HEK293T (cell line): ENCODE data around the gene TMEM60.
"Not testable (repeated sequence)": the region's sequence is repeated elsewhere in the genome, so short reads cannot be mapped to it uniquely, and the experiment has no call there.

Experiments used
- CTCF ChIA-PET: fragments of 350-600 bp; formaldehyde crosslinking; extraction: SDS; loops from one replicate; lab custom pipeline; 2021; ENCODE audit warnings: antibody characterized with exemption, inconsistent platforms; lab: Yijun Ruan, JAX
- POLR2A ChIA-PET: fragments of 350-600 bp; formaldehyde crosslinking; extraction: SDS; loops from one replicate; lab custom pipeline; 2020; ENCODE audit warnings: antibody characterized with exemption, inconsistent platforms; lab: Yijun Ruan, JAX
- DNase-seq: peaks from one replicate; pipeline ENCODE4 v3.0.0; 2012; ENCODE audit warnings: mixed read lengths; ENCODE audit errors: extremely low spot score
- ARNT ChIP-seq: fragments of 450-650 bp; IDR thresholded peaks from 2 replicates; pipeline ENCODE4 v1.6.1; 2017; ENCODE audit warnings: mild to moderate bottlenecking
- BHLHE40 ChIP-seq: fragments of 450-650 bp; IDR thresholded peaks from 2 replicates; pipeline ENCODE4 v1.6.1; 2016; ENCODE audit warnings: mild to moderate bottlenecking, moderate library complexity, borderline replicate concordance
- CTBP1 ChIP-seq: fragments of 450-650 bp; IDR thresholded peaks from 2 replicates; pipeline ENCODE4 v1.6.1; 2016; ENCODE audit warnings: borderline replicate concordance
- ELF4 ChIP-seq: fragments of 450-650 bp; IDR thresholded peaks from 2 replicates; pipeline ENCODE4 v1.6.1; 2017; ENCODE audit warnings: antibody characterized with exemption
- FOXA1 ChIP-seq: fragments of 450-650 bp; IDR thresholded peaks from 2 replicates; pipeline ENCODE4 v1.6.1; 2016; ENCODE audit warnings: mild to moderate bottlenecking
- FOXK2 ChIP-seq: fragments of 450-650 bp; IDR thresholded peaks from 2 replicates; pipeline ENCODE4 v1.6.1; 2016; ENCODE audit warnings: mild to moderate bottlenecking
- FOXM1 ChIP-seq: fragments of 450-650 bp; IDR thresholded peaks from 2 replicates; pipeline ENCODE4 v1.6.1; 2017; ENCODE audit warnings: mild to moderate bottlenecking, borderline replicate concordance
- HDGF ChIP-seq: fragments of 450-650 bp; IDR thresholded peaks from 2 replicates; pipeline ENCODE4 v1.6.1; 2017; ENCODE audit warnings: antibody characterized with exemption, borderline replicate concordance
- L3MBTL2 ChIP-seq: fragments of 450-650 bp; conservative IDR thresholded peaks from 2 replicates; pipeline ENCODE4 v1.6.1; 2016; ENCODE audit warnings: mild to moderate bottlenecking
- LEF1 ChIP-seq: fragments of 450-650 bp; IDR thresholded peaks from 2 replicates; pipeline ENCODE4 v1.6.1; 2017; ENCODE audit warnings: mild to moderate bottlenecking, borderline replicate concordance
- NFRKB ChIP-seq: fragments of 450-650 bp; IDR thresholded peaks from 2 replicates; pipeline ENCODE4 v1.6.1; 2016; ENCODE audit warnings: mild to moderate bottlenecking, moderate library complexity
- PKNOX1 ChIP-seq: fragments of 450-650 bp; IDR thresholded peaks from 2 replicates; pipeline ENCODE4 v1.6.1; 2016
- SP1 ChIP-seq: fragments of 450-650 bp; IDR thresholded peaks from 2 replicates; pipeline ENCODE4 v1.6.1; 2017
- SUZ12 ChIP-seq: fragments of 450-650 bp; IDR thresholded peaks from 2 replicates; pipeline ENCODE4 v1.6.1; 2016; ENCODE audit warnings: mild to moderate bottlenecking
- TARDBP ChIP-seq: fragments of 450-650 bp; IDR thresholded peaks from 2 replicates; pipeline ENCODE4 v1.6.1; 2016
- ZNF384 ChIP-seq: fragments of 450-650 bp; IDR thresholded peaks from 2 replicates; pipeline ENCODE4 v1.6.1; 2016

The TMEM60 gene

GRCh38 chr7:77837966-77838365 is 39.7 kb upstream of the TMEM60 start:
- DNase-seq, result no peak
- ChIA-PET CTCF (no interaction called here), POLR2A (no interaction called here)
- TF ChIP-seq BHLHE40 (no peak), L3MBTL2 (no peak)

GRCh38 chr7:77837275-77837674 is 39.0 kb upstream of the TMEM60 start:
- POLR2A ChIA-PET, result no interaction called here
- no peak for TF ChIP-seq NFRKB
- TF ChIP-seq L3MBTL2, result no peak
- TF ChIP-seq HDGF, result no peak
- no peak for TF ChIP-seq ELF4
- no peak for TF ChIP-seq FOXA1
- TF ChIP-seq CTBP1, result no peak
- no peak for TF ChIP-seq LEF1
- TF ChIP-seq FOXK2, result no peak
- no peak for TF ChIP-seq ARNT
- no peak for TF ChIP-seq ZNF384
- TF ChIP-seq TARDBP, result no peak
- no peak for TF ChIP-seq SUZ12
- TF ChIP-seq SP1, result no peak
- no peak for TF ChIP-seq FOXM1
- TF ChIP-seq BHLHE40, result no peak
- TF ChIP-seq PKNOX1, result no peak
- DNase-seq, result no peak
- CTCF ChIA-PET, result no interaction called here

- DNase-seq, POLR2A ChIA-PET: not testable (repeated sequence)
- CTCF ChIA-PET, result interaction anchor here (0.6 kb wide), 1 partner anchor 13 kb away, joined by 4 read pairs; no protein-coding TSS in a partner anchor
These were observed 38.2 kb upstream of the TMEM60 start for GRCh38 chr7:77836425-77836824.

GRCh38 chr7:77833136-77833535 is 34.9 kb upstream of the TMEM60 start:
- ChIA-PET CTCF (no interaction called here), POLR2A (interaction anchor here (1.8 kb wide), 1 partner anchor 34 kb away, joined by 8 read pairs; the partner anchor contains the start of genes PHTF2 and TMEM60)
- TF ChIP-seq SUZ12, result no peak
- no peak for TF ChIP-seq FOXK2
- no peak for TF ChIP-seq L3MBTL2
- no peak for TF ChIP-seq LEF1
- no peak for TF ChIP-seq TARDBP
- DNase-seq, result no peak

GRCh38 chr7:77831953-77832352 is 33.7 kb upstream of the TMEM60 start:
- ChIA-PET CTCF (no interaction called here), POLR2A (interaction anchor here (1.2 kb wide), 1 partner anchor 33 kb away, joined by 3 read pairs; the partner anchor contains the start of genes PHTF2 and TMEM60)
- DNase-seq, result no peak
- no peak for TF ChIP-seq TARDBP

- ChIA-PET POLR2A (interaction anchor here (1.2 kb wide), 1 partner anchor 33 kb away, joined by 3 read pairs; the partner anchor contains the start of genes PHTF2 and TMEM60), CTCF (no interaction called here)
- no peak for TF ChIP-seq CTBP1
- no peak for TF ChIP-seq ARNT
- TF ChIP-seq NFRKB, result no peak
- no peak for TF ChIP-seq FOXK2
- TF ChIP-seq HDGF, result no peak
- no peak for TF ChIP-seq LEF1
- no peak for DNase-seq
These were observed 33.2 kb upstream of the TMEM60 start for GRCh38 chr7:77831481-77831880.

- CTCF ChIA-PET, result no interaction called here
- no peak for DNase-seq
- POLR2A ChIA-PET, result interaction anchor here (1.2 kb wide), 1 partner anchor 32 kb away, joined by 3 read pairs; the partner anchor contains the start of genes PHTF2 and TMEM60
- TF ChIP-seq SP1 (no peak), ARNT (no peak), PKNOX1 (no peak), SUZ12 (no peak), ZNF384 (no peak), TARDBP (no peak), FOXA1 (no peak), L3MBTL2 (no peak), BHLHE40 (no peak), ELF4 (no peak), CTBP1 (no peak), FOXK2 (no peak), FOXM1 (no peak)
These were observed 32.6 kb upstream of the TMEM60 start for GRCh38 chr7:77830649-77831355.

- DNase-seq, result no peak
- CTCF ChIA-PET, result no interaction called here
- POLR2A ChIA-PET, result no interaction called here
- TF ChIP-seq ARNT, result no peak
- no peak for TF ChIP-seq SP1
- TF ChIP-seq SUZ12, result no peak
- TF ChIP-seq LEF1, result no peak
- TF ChIP-seq NFRKB, result no peak
- no peak for TF ChIP-seq FOXA1
- TF ChIP-seq FOXK2, result no peak
These were observed 29.8 kb upstream of the TMEM60 start for GRCh38 chr7:77827999-77828398.
